Left renal cortex interstitium (tissue), 4 donors: ENCODE measurements around the gene L3MBTL3. TPM values are rescaled to one million over a fixed set of nuclear protein-coding genes. Genes with fewer than 3 reads are reported as not detected.

Source experiments
- DNase-seq, 4 donors: peaks; one replicate each; pipeline ENCODE4 v3.0.0-alpha.2; 2013; ENCODE audit warnings: low read depth in 4 of 4, low spot score in 2 of 4, missing footprints in 1 of 4
- polyA plus RNA-seq, 4 donors: library from polyadenylated mRNA; unstranded; fragments of 120-200 nt; gene quantifications; one replicate each; pipeline ENCODE4 v1.2.1, GENCODE V29; 2013; ENCODE audit not compliant: insufficient read length in 4 of 4

L3MBTL3 gene
- polyA plus RNA-seq, 4 donors: 14.8 to 28.8 (median 20.7) TPM

DNA sequence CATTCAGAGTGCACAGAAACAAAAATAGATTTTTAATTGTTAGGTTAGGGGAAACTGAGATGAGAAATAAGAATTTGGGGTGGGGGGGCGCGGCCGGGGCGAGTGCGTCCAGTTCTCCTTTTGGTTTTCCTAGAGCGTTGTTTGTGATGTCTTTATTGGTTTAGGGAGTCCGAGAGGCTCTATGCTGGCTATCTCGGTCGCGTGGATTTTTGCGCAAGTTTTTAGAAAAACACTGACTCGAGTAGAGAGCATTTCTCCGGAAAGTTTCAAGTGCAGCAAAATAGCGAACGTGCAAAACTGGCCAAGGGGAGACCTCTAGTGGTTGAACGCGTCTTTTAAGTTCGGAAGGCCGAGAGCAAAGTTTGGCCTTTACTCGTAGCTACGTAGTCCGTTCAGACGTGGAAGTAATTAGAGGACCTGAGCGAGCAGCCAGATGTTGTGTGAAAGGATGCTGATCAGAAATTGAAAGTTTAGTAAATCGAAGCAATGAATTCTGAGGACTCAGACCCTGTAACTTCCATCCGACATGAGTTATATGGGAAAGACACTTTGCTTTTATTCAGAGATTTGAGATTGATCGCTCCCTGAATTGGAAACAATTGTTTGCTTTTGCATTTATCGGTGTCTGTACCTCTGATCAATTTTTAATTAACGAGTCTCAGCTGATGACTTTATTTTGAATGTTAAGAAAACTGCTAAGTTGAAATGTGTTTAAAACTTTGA is 2.7 kb downstream of the L3MBTL3 start:
- DNase-seq: peak; percentile 69 to 94 (median 82)

DNA sequence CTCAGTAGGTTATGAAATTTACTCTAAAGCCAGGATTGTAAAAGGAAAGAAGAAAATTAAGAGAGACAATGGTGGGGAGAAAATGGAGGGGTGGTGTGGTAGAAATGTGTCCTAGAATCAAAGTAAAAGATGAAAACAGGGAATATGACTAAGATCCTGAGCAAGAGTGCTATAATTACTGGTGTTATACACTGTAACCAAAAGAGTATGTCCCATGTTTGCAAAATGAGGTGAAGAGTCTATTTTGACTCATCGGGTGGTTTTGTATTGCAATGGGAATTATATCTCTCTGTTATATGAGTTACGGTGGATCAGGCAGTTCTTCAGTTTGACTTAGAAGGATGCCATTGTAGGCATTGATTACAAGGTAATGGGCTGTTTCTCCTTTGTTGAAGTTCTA is 8.5 kb downstream of the L3MBTL3 start:
- no peak for DNase-seq

DNA sequence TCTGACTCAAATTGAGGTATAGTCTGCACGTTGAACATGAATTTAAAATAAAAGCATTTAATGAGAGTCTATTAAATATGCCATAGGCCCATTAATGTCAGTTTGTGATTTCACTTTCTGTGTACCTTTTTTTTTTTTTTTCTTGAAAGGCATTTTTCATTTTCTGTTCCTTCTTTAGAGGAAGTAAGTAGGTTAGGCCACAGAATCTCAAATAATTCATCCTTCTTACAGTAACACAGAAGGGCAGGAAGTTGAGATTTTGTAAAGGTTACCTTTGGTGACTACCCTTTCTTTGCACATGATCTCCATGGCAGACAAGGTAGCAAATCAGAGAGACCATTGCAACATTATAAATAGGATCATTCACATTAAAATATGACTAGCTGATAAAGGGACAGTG is 9.6 kb downstream of the L3MBTL3 start:
- DNase-seq: no peak

DNA sequence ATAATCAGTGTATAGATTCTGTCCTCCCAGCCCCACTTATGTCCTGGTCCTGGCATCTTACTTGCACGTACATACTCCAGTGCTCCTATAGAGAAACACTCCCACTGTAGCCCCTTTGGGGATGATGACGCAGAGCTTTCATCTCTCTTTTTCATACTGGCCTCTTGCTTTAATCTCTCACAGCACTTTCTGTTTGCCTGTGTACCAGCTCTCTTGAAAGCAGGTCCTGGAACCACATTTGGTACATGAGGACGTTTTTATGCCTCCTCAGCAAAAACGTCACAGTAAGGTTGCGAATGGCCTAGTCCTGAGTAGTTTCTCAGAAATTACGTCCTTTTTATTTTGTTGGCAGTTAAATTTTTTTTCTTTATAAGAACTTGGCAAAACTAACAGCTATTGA is 10.8 kb downstream of the L3MBTL3 start:
- DNase-seq: no peak

DNA sequence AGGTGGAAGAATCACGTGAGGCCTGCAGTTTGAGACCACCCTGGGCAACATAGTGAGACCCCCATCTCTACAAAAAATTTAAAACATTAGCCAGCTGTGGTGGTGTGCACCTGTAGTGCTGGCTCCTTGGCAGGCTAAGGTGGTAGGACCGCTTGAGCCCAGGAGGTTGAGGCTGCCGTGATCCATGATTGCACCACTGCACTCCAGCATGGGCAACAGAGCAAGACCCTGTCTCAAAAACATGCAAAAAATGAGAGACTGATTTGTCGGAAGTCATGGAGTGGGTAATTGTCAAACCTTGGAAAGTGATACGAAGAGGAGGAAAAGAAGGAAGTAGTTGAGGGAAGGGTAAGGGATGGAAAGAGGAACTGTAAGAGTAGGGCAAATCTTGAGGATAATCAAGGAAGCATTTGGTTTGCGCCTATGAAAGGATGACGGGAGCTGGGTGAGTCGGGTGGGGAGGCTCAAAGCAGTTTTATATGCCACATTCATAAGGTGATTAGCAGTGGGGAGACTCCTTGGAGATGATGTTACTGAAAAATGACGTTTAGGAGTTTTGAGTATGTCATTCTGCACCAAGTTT is 14.5 kb downstream of the L3MBTL3 start:
- DNase-seq: no peak

DNA sequence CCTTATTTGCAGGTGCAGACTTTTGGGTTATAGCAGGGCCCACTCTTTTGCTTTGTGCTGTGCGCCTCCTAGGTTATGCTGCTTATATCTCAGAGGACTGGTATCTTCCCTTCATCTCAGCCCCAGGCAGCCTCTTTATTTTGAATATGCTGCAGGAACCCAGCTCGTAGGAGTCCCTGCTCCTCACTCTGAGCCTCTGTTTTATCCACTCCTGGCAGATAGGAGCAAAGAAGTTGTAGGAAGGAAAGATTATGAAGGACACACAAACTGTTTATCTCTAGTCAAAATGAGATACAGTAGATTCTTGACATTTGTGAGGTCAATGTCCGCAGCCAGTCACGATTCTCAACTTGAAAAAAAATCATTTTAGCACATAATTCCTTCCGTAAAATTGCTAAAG is 15.6 kb downstream of the L3MBTL3 start:
- no peak for DNase-seq

DNA sequence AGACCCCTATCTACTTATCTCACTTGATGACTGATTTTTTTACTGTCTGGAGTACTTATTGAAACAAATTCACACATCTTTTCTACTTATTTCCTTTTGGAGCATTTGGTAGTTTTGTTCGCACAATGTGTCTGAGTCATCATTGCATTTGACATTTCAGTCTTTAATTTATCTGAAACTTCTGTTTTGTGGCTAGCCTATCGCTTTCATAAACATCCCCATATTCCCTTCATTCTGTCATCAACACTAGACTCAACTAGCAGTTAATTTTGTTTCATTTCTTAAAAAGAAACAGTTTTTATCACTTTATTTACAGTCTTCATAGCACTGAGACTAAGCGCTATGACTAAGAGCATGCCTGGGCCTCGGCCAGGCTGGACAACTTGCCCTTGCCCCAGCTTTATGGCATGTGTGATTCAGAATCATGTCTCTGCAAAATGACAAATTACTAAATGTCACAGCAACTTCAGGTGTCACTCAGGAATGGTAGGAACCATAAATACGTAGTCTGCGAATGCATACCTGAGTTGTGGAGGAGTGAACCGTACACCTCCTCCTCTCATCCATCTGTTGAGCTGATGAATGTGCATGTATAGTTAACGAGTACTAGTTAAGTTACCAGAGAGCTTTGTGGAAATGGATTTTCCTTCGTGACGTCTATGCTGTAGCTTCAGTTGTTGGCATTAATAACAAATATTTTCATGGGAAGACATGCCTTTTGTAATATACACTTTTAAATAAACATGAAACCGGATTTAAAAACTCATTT is 16.2 kb downstream of the L3MBTL3 start:
- no peak for DNase-seq

DNA sequence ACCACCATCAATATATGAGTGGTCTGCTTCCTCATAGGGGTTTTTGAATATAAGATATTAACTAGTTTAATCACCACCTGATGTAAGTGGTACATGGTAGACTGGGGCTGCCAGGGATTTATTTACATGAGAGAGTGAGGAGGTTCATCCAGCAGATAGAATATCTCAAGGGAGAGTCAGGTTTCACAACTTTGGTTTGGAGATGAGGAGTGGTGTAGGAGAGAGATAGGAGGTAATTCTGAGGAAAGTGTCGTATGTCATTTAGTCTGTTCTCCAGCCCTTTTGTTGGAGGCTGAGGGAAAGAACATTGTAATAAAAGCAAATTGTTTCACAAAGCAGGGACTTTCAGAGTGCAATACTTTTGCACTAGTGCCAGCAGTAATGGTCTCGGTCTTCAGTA is 16.8 kb downstream of the L3MBTL3 start:
- no peak for DNase-seq

DNA sequence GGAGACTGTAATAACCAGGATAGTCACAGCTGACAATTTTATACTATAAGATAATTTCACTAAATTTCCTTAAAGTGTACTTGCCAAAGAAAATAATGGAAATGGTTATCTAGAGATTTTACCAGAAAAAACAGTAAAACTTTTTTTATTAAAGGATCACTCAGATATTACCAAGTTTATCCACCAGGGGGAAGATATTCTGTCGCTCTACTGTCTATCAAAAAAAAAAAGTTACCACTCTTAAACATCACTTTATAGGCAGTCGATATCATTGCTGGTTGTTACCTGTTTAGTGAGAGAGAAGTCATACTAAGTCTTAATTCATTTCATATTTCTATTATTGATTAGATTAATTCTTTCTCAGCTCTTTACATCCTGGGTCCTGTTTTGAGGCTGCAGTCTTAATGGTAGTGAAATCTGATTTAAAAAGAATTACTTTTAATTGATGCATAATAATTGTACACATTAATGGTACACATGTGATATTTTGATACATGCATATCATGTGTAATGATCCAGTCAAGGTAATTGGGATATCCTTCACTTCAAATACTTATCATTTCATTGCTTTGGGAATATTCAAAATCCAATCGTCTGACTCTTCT is 18.9 kb downstream of the L3MBTL3 start:
- no peak for DNase-seq

DNA sequence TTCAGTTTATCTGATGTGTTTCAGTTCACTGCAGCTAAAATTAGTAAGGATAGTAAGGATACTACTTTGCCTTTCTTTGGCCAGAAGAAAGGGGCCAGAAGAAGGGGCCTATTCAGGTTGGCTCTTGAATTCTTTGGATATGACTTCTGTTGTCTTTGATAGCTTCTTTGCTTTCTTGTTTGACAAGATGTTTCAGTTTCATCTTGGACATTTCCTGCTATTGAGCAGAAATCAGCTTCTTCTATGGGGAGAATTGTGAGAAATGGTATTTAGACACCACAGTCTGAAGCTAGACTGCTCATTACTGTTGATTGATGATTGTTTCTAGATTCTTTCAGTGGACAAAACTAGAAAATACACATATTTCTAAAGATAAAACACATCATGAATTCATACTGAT is 23.2 kb downstream of the L3MBTL3 start:
- DNase-seq: no peak

DNA sequence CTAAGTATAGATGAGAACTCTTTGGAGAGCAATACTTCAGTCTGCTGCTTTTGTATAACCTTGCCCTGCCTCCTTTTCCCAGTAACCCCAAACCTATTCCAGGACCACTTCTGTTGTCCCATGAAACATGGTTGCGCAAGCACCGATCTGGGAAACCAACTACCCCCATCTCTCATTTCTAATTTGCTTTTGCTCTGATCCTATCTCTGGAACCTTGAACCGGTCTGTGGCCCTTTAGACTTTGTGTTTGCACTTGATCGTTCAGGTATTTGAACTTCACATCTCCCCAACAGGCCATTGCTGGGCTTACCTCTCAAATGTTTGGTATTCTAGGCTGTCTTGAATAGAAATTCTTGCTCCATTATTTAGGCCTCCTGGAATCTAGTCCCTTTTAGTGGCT is 25.0 kb downstream of the L3MBTL3 start:
- no peak for DNase-seq

DNA sequence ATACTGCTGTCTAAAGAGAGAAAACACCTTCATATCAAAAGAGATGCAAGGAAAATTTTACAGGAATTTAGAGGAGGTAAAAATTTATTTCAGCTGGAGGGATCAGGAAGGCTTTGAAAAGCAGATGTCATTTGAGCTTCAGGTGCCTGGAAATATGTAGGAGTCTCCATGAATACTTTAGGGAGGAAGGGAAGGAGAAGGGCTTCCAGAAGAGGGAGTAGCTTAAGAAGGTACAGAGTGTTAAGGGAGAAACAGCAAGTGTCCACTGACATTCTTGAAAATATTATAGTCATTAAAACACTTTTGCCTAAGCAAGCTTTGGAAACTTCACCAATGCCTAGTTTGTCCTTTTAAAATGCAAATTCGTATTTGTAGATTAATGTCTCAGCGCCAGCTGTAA is 27.2 kb downstream of the L3MBTL3 start:
- no peak for DNase-seq

DNA sequence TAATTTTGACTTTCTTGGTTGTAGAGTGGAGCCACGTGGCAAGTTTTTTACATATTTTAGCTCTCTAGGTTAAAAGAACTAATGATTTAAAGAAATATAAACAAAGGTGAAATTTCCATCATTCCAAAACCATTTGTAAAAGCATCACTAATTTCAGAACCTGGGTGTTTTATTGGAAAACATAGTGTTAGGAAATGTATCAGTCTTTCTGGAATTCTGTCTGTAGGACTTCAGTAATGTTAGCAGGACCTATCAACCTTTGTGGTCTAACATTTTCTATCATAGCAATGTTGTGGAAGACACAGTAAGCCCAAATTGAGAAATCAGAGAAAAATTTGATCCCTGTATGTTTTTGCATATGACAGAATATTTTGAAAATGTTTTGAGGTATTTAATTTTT is 28.3 kb downstream of the L3MBTL3 start:
- no peak for DNase-seq

DNA sequence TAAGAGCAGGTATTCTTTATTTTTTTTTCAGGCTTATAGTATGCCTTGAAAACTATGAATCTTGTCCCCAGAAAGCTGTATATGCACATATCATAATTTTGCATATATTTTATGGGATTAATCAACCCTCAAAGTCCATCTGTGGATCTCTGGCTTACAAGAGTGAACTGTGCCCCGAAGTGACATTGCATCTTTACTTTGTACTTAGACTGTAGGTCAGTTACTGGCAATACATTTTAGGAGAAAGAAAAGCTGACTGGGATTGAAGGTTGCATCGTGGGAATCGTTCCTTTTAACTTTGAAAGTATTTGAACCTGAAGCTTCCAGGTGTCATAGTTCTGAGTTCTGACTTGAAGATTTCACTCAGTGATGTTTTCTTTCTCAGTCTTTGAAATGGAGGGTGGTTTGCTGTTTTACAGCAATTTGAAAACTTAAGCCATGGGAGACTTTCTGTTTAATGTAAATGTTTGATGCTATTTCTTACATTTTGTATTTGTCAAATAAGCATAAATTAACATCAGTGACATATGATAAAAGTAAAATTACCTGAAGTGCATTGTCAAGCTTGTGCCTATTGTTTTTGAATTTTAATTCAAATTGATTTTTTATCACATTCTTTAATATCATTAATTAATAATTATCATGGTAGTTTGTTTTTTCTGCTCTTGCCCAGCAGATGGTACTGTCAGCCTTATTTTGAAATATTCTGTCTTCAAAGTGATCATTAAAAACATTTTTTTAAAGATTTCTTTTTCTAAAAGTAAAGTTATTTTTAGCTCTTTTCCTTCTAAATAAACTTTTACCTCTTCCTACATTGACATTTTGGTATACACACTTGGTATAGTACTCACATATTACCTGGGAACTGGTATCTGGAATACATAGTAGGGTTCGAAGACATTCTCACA is 29.0 kb downstream of the L3MBTL3 start:
- no peak for DNase-seq

DNA sequence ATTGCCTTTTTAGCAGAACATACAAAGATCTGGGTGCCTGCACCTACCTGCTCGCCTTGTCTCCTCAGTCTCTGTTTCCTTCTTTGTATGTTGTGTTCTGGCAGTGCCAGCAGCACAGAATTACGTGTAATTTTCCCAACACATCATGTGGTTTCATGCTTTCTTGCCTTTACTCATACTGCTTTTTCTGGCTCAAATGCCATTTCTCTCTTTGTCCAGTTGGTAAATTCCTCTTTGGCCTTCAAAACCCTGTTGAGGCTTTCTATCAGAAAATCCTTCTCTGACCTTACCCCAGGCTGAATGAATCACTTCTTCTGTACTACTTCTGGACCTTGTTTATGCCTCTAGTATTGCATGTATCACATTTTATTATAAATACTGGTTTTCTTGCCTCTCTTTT is 31.8 kb downstream of the L3MBTL3 start:
- DNase-seq: no peak

DNA sequence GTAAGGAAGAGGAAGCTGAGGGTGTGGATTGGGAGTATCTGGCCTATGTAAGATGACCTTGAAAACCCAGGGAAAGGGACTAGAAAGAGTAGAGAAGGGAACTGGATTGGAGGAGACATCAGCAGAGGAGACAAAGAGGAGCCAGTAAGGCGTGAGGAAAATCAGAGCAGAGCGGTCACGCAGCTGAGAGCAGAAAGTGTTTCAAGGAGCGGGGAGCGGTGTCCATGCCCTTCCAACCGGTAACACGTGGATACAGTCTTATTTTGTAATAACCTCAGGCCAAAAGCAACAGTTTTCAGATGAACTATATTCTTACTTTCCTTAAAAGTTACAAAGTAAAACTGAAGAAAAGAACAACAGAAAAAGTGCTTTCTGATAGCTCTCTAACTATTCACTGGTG is 36.3 kb downstream of the L3MBTL3 start:
- DNase-seq: no peak

DNA sequence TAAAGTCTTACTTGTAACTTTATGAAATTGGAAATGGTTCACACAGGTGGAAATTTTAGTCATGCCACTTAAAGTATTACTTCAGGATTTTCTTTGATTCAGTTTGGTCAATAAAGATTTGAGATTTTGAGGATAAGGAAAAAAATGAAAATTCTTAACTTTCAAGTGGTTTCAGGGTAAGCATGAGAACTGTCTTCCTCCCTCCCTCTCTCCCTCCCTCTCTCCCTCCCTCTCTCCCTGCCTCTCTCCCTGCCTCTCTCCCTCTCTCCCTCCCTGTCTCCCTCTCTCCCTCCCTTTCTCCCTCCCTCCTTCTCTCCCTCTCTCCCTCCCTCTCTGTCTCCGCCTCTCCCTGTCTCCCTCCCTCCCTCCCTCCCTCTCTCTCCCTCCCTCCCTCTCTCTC is 36.9 kb downstream of the L3MBTL3 start:
- DNase-seq: no peak

DNA sequence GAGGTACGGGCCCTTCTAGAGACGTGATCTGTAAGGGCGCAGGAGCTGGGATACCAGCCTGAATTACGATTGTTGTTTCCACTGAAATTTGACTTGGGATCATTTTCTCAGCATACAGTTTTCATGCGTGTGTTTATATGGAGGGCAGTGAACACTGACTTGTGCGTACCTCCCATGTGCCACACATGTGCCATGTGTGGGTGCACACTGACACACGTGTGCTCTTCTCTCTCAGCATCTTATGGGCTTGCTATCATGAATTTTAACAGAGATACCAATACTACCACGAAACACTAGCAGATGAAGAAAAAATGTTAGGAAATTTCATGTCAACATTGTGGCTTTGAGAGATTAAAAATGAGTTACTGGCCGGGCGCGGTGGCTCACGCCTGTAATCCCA is 39.1 kb downstream of the L3MBTL3 start:
- DNase-seq: no peak

DNA sequence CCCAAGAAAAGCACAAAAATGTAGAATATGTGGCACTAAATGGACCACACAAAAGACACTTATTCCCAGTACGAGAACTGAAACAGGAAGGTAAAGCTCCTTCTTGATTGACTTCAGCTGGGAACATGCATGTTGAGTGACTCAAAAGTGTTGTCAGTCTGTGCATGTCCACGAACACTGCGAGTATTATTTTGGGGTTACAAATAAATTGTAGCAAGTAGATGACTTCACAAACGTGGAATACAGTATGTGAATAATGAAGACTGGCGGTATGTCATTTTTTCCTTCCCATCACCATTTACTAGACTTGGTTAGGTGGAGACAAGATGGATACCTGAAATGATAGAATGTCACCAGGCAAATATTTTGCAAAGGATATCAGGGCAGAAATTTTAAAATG is 45.4 kb downstream of the L3MBTL3 start:
- no peak for DNase-seq

DNA sequence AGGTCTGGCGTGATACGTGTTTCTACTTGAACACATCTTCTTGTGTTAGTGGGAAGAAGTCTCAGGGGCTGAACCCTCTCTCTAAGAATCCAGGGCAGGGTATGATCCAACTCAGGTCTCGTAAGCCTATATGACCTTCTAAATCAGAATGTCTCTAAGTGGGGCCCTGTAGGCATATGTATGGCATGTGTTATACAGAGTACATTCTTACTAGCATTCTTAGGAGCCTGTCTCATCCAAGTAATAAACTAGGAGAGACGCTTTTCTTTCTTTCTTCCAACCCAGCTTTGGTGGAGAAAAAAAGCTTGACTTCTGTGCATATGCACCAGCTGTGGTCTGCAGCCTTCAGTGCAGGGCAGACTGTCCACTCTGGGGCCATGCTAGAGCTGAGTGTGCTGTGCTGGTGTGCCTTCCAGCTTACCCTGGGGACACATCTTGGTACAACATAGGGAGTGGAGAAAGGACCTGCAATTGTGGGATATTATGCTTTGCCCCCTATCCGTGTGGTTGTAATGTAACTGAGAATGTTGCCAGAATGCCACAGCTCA is 47.3 kb downstream of the L3MBTL3 start:
- no peak for DNase-seq
